NCI-H146 (cell line): ENCODE results near the gene IL10RB.
"Not testable (repeated sequence)": the region's sequence is repeated elsewhere in the genome, so short reads cannot be mapped to it uniquely, and the experiment has no call there.

Source experiments
- DNase-seq: peaks from one replicate; lab custom pipeline; 2025; lab: John Stamatoyannopoulos, UW

IL10RB gene

GRCh38 chr21:33241846-33242245, 24.3 kb upstream of the IL10RB start:
- no peak for DNase-seq

DNA sequence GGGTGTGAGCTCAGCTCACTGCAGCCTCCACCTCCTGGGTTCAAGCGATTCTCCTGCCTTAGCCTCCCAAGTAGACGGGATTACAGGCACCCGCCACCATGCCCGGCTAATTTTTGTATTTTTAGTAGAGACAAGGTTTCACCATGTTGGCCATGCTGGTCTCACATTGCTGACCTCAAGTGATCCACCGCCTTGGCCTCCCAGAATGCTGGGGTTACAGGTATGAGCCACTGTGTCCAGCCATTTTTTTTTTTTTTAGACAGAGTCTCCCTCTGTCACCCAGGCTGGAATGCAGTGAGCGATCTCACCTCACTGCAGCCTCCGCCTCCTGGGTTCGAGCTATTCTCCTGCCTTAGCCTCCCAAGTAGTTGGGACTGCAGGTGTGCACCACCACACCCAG, 23.3 kb upstream of the IL10RB start:
- not testable (repeated sequence) for DNase-seq

GRCh38 chr21:33244082-33244778, 21.9 kb upstream of the IL10RB start:
- no peak for DNase-seq

DNA sequence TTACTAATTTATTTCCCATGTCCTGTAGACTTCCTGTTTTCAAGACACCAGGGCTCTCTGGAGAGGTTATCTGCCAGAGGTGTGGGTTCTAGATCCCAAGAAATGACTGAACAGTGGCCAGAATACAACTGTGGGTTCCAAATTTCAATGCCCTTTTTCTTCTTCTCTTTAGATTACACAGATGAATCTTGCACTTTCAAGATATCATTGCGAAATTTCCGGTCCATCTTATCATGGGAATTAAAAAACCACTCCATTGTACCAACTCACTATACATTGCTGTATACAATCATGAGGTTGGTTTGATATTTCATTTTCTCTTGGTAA, 21.4 kb upstream of the IL10RB start:
- DNase-seq, result no peak

DNA sequence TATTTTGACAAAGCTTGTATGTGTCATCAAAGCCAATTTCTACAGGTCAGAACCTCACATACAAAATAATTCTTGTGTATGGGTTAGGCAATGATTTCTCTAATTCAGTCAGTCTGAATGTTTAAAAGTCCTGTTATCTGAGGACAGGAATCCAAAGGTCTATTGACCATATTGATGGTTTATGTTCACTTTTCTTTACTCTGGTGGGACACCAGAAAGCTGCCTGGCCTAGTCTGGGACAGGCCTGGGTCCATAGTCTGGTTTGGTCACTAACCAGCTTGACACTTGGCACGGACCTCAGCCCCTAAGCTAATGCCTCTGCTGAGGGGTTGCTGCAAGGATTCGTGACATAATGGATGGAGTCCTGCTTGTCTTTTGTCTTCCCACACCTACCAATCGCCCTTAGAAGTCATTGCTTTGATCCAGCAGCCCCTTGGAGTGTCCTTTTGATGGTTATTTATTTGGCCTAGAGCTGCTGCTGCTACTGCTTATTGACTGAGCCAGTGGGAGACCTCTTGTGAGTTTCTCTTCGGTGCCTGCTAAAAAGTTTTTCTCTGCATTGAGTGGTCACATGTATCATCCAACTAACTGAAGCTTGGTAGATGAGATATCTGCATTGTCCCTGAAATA, 20.8 kb upstream of the IL10RB start:
- no peak for DNase-seq

DNA sequence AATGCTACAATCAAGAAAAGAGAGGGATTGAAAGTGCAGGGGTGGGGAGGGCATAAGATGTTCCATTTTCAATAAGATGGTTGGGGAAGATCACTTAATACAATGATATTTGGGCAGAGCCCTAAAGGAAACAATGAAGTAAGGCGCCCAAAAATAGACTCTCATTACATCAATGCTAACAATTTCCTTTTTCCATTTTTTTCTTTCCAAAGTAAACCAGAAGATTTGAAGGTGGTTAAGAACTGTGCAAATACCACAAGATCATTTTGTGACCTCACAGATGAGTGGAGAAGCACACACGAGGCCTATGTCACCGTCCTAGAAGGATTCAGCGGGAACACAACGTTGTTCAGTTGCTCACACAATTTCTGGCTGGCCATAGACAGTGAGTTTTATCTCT, 19.7 kb upstream of the IL10RB start:
- no peak for DNase-seq

- no peak for DNase-seq
Observed at GRCh38 chr21:33246963-33247362, 19.2 kb upstream of the IL10RB start.

DNA sequence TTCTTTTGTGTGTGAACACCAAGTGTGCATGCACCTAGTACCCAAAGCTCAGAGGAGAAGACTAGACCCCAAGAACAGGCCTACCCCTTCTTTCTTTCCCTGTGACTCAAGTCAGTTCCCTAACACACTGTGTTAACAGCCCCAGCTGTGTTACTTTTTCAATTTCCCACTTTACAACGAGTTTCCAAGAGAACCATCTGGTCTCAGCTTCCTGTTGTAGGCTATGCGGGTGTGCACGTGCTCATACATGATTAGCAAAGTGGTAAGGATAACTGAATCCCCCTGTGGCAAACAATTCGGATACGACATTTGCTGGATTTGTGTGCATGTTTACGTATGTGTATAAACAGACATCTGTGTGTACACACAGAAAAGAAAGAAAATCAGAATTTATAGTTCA, 18.6 kb upstream of the IL10RB start:
- DNase-seq, result no peak

DNA sequence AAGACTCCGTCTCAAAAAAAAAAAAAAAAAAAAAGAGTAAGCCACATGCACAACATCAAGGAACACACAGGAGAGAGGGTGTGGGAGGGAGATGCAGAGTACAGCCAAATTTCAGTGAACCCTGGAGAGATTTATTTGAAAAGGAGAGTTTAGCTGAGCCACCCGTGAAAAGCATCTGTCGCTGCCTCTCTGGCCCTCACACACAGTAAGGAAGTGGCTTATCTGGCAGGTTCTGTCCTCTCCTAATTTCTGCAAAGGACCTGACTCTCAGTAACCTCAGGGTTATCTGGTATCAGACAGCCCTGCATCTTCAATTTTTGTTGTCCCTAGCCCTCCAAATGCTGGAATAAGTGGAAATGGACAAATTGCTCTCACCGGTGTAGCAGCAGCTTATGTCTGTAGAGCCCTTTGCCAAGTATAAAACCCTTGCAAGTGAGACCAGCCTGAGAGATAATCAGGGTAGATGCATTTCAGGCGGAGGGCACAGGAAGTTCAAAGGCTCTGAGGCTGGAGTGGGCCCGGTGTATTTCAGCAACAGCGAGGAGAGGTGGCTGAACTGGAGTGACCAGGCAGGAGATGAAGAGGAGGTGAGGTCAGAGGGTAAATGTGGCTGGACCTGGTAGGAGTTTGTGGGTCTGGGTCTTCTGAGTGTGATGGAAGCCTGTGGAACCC, 16.7 kb upstream of the IL10RB start:
- no peak for DNase-seq

- DNase-seq, result no peak
Observed at GRCh38 chr21:33251119-33251518, 15.0 kb upstream of the IL10RB start.

DNA sequence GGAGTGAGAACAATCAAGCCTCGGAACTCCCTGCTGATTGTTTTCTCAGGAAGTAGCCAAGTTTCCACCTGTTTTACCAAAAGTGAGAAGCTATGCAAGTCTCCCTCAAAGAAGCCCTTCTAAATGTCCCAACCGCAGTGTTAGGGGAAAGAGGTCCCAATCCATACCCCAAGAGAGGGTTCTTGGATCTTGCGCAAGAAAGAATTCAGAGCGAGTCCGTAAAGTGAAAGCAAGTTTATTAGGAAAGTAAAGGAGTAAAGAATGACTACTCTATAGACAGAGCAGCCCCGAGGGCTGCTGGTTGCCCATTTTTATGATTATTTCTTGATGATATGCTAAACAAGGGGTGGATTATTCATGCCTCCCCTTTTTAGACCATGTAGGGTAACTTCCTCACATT, 12.8 kb upstream of the IL10RB start:
- not testable (repeated sequence) for DNase-seq

DNA sequence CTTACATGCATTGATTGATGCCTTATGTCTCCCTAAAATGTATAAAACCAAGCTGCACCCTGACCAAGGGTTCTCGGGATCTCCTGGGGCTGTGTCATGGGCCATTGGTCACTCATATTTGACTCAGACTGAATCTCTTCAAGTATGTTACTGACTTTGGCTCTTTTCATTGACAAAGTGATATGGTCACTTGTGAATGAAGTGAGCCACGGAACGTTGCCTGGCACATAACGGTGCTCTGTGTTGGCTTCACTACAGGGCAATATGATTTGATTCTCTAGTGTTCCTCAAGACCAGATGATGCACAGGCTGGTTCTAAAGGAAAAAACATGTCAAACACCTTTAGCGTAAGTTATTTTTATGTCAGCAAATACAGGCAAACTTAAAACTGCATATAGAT, 11.4 kb upstream of the IL10RB start:
- DNase-seq, result no peak

DNA sequence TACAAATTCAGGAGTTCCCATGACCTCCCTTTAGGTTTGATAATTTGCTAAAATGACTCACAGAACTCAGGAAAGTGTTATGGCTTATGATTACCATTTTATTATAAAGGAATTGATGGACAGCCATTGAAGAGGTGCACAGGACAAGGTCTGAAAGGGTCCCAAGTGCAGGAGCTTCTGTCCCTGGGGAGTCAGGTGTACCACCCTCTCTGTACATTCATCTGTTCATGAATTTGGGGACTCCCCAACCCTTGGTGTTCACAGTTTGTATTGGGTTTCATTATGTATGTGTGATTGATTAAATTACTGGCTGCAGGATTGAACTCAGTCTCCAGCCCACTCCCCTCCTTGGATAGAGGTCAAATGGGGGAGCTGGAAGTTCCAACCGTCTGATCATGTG, 10.8 kb upstream of the IL10RB start:
- no peak for DNase-seq

GRCh38 chr21:33256019-33256418, 10.1 kb upstream of the IL10RB start:
- no peak for DNase-seq

- DNase-seq, result no peak
Observed at GRCh38 chr21:33257094-33257803, 8.9 kb upstream of the IL10RB start.

- no peak for DNase-seq
Observed at GRCh38 chr21:33258475-33258874, 7.7 kb upstream of the IL10RB start.

GRCh38 chr21:33259428-33259827, 6.7 kb upstream of the IL10RB start:
- DNase-seq, result no peak

DNA sequence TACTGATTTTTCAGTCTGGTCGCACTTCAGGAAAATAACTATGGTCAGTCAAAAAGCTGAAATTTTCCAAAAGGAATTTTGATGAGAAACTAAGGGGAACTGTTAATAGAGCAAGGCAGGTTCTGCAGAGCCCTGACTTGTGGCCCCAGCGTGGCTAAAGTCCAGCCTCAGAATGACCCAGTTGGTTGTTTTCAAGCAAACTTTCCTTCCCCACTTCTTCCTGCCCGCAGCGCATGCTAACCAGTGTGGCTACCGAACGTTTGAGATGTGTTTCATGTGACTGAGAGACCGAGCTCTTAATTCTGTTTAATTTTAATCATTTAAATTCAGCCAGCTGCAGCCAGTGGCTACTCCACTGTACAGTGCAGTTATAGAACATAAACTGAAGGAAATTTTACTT, 6.2 kb upstream of the IL10RB start:
- no peak for DNase-seq

DNA sequence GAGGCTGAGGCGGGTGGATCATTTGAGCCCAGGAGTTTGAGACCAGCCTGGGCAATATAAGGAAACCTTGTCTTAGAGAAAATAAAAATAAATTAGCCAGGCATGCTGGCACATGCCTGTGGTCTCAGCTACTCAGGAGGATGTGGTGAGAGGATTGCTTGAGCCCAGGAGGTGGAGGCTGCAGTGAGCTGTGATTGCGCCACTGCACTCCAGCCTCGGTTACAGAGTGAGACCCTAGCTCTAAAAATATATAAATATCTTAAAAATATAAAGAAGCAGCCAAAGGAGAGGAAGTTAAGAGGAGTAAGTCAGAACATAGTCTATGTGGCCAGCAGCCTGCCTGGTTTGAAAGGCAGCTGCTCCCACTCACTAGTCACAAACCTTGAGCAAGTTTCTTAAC, 4.5 kb upstream of the IL10RB start:
- no peak for DNase-seq

GRCh38 chr21:33262921-33263320, 3.2 kb upstream of the IL10RB start:
- DNase-seq, result no peak

DNA sequence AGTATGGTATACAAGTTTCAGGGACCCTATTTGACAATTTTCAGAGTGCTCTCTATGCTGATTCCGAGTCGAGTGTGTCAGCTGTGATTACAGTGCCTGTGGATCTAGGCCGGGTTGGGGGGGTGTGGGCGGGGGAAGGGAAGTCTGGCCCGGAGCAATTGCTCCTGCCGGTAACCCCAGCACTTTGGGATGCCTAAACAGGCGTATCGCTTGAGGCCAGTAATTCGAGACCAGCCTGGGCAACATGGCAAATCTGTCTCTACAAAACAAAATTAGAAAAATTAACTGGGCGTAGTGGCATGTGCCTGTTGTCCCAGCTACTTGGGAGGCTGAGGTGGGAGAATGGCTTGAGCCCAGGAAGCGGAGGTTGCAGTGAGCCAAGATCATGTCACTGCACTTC, 1.6 kb upstream of the IL10RB start:
- DNase-seq, result no peak

DNA sequence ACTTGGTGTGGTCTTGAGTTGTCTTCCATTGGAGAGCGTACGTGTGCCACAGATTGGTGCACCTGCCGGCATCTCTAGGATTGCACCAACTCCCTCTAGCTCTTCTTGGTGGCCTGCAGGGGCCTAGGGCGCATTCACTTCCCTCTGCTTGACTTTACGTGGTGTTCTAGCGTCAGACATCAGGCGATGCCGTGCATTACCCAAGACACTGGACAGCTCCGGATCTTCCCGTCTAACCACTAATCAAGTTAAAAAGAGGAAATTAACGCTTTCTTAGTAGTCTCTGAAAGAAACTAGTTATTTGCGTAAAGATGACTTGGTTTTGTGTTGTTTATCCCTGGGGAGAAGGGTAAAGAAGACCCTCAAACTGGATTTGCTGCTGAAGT, 510 bp upstream of the IL10RB start:
- peak; percentile 43 for DNase-seq

DNA sequence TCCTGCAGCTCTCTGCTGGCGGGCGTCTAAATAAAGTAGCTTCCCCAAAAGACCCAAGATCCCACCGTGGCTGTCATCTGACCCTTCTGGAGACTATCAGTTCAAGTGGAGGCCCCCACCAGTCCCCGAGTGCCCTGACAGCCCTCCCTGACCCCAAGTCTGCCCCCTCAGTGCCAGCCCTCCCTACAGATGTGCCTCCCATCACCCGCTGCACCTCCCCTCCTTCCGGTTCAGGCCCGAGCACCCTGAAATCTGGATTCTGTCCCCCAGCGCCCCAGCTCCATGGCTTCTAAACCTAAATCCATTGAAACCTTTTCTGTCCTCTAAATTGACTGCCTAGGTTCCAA, 595 bp downstream of the IL10RB start:
- no peak for DNase-seq
